DND-41 (cell line): ENCODE measurements around the gene APOBEC3C.

Experiments used
- EZH2 ChIP-seq: IDR thresholded peaks from 3 replicates; pipeline ENCODE4 v1.6.1; 2012; ENCODE audit warnings: borderline replicate concordance, low read depth, mild to moderate bottlenecking, moderate library complexity, low read length, inconsistent platforms; ENCODE audit not compliant: severe bottlenecking
- TF ChIP-seq, protein P1 (sequence below): IDR thresholded peaks from 2 replicates; pipeline ENCODE4 v1.5.1; 2012; ENCODE audit warnings: borderline replicate concordance, low read length, moderate library complexity, mild to moderate bottlenecking; ENCODE audit not compliant: poor library complexity, severe bottlenecking; ENCODE audit errors: extremely low read depth

DNA sequence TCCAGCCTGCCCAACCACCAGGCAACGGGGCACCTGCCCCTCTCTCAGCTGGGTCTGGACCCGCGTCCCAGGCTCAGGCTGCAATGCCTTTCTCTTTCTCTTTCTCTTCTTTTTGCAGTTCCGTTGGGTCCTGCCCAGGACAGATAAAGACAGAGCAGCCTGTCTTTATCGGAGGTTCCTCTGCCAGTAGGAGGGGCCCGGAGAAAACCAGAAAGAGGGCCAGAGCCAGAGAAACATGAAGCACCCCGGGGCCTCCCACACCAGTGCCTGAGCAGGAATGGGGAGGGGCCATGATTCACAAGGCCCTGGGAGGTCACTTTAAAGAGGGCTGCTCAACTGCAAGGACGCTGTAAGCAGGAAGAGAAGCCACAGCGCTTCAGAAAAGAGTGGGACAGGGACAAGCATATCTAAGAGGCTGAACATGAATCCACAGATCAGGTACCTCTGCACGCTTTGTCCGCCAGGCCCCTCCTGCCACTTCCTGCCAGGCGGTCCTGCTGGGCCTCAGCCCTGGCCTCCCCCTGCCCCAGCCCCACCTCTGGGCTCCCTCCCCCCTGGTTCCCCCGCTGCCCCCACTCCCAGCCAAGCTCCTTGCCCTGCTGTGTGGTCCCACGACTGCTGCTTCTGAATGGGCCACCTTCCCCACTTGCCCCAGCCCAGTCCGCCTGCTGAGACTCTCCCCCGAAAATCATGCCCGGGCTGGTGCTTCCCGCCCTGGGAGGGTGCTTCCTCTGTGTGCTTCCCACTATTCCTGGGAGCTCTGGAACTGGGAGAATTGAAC, at the start of gene APOBEC3C:
- TF ChIP-seq, protein P1, sequence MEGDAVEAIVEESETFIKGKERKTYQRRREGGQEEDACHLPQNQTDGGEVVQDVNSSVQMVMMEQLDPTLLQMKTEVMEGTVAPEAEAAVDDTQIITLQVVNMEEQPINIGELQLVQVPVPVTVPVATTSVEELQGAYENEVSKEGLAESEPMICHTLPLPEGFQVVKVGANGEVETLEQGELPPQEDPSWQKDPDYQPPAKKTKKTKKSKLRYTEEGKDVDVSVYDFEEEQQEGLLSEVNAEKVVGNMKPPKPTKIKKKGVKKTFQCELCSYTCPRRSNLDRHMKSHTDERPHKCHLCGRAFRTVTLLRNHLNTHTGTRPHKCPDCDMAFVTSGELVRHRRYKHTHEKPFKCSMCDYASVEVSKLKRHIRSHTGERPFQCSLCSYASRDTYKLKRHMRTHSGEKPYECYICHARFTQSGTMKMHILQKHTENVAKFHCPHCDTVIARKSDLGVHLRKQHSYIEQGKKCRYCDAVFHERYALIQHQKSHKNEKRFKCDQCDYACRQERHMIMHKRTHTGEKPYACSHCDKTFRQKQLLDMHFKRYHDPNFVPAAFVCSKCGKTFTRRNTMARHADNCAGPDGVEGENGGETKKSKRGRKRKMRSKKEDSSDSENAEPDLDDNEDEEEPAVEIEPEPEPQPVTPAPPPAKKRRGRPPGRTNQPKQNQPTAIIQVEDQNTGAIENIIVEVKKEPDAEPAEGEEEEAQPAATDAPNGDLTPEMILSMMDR, result peak; percentile 36
- TF ChIP-seq EZH2, result no peak
